HepG2 (cell line): ENCODE data around the gene ARPIN. TPM values are rescaled to one million over a fixed set of nuclear protein-coding genes. Genes with fewer than 3 reads are reported as not detected.

ENCODE experiments used
- ATAC-seq: fragments of 200-7000 bp; cut with Tn5 transposase; 3 replicates; pipeline ENCODE4 v1.9.1; 2020; ENCODE audit warnings: mild to moderate bottlenecking, moderate library complexity
- BruUV-seq: library from RNA; stranded (reverse); fragments of 400-500 nt; replicated peaks from 2 replicates; lab custom pipeline; 2021; lab: Mats Ljungman, UMichigan
- CTCF ChIA-PET: fragments of 300-600 bp; formaldehyde crosslinking; extraction: SDS; loops from one replicate; lab custom pipeline; 2021; ENCODE audit warnings: low total read pairs, inconsistent platforms, low intra/inter-chr PET ratio; lab: Yijun Ruan, JAX
- POLR2A ChIA-PET: fragments of 350-600 bp; sonication (Branson Sonifier 250); formaldehyde crosslinking; loops from one replicate; lab custom pipeline; 2020; ENCODE audit warnings: antibody characterized with exemption, inconsistent platforms; lab: Yijun Ruan, JAX
- DNase-seq: peaks from one replicate; pipeline ENCODE4 v3.0.0-alpha.2; 2015; ENCODE audit warnings: low spot score
- FAIRE-seq: peaks from 3 replicates; lab custom pipeline; 2011; peaks lifted over from hg19 to GRCh38; lab: Jason Lieb, UNC
- H2AFZ ChIP-seq: one replicate; pipeline ENCODE4 v1.6.1; 2011; ENCODE audit warnings: low read length, inconsistent platforms
- H3K27ac ChIP-seq: fragments of 300-600 bp; 3 replicates; pipeline ENCODE4 v1.8.0; 2011; ENCODE audit warnings: mixed run types, mild to moderate bottlenecking, mixed read lengths, low read length, inconsistent platforms; ENCODE audit not compliant: insufficient read depth; ENCODE audit errors: extremely low read length
- H3K27me3 ChIP-seq, 2 experiments: fragments of 200-600 bp in 1 of 2; 2 replicates in 1 of 2; 3 replicates in 1 of 2; pipeline versions ENCODE4 v1.6.0 to v1.8.0; 2011; ENCODE audit warnings: low read length in 2 of 2, mild to moderate bottlenecking in 2 of 2, moderate library complexity in 2 of 2, inconsistent platforms in 1 of 2; ENCODE audit not compliant: insufficient read depth in 2 of 2, control insufficient read depth in 1 of 2
- H3K36me3 ChIP-seq, 2 experiments: fragments of 200-600 bp in 1 of 2; replicated peaks in 1 of 2; 2 replicates in 1 of 2; 3 replicates in 1 of 2; pipeline versions ENCODE4 v1.5.1 to v1.8.0; 2011; ENCODE audit warnings: low read length in 2 of 2, inconsistent platforms in 1 of 2; ENCODE audit not compliant: insufficient read depth in 2 of 2, control insufficient read depth in 1 of 2
- H3K4me1 ChIP-seq: 2 replicates; pipeline ENCODE4 v1.5.1; 2012; ENCODE audit warnings: low read length, inconsistent platforms; ENCODE audit not compliant: insufficient read depth
- H3K4me2 ChIP-seq: 2 replicates; pipeline ENCODE4 v1.6.0; 2011; ENCODE audit warnings: low read depth, low read length, inconsistent platforms
- H3K4me3 ChIP-seq, 3 experiments: fragments of 200-600 bp in 1 of 3; sonication (generic), shearing (Covaris generic) in 1 of 3; replicated peaks in 1 of 3; 2 replicates each; pipeline ENCODE4 v1.5.1; 2011 to 2016; ENCODE audit warnings: low read length in 3 of 3, inconsistent platforms in 2 of 3, low read depth in 2 of 3, mild to moderate bottlenecking in 2 of 3, control low read depth in 1 of 3, mixed read lengths in 1 of 3; ENCODE audit not compliant: insufficient read depth in 1 of 3
- H3K79me2 ChIP-seq: one replicate; pipeline ENCODE4 v1.6.1; 2011; ENCODE audit warnings: low read length, inconsistent platforms; ENCODE audit not compliant: insufficient read depth
- H3K9ac ChIP-seq: 2 replicates; pipeline ENCODE4 v1.6.0; 2011; ENCODE audit warnings: mild to moderate bottlenecking, low read depth, low read length, inconsistent platforms; ENCODE audit not compliant: insufficient read depth
- H3K9me3 ChIP-seq: 2 replicates; pipeline ENCODE4 v1.5.1; 2012; ENCODE audit warnings: mild to moderate bottlenecking, low read length
- H4K20me1 ChIP-seq: 2 replicates; pipeline ENCODE4 v1.6.0; 2011; ENCODE audit warnings: inconsistent platforms, mild to moderate bottlenecking, low read length, moderate library complexity; ENCODE audit not compliant: insufficient read depth
- BCL6 ChIP-seq: IDR thresholded peaks from 2 replicates; pipeline ENCODE4 v1.6.1; 2016; ENCODE audit warnings: missing genetic modification reagents, missing compliant biosample characterization
- FOXJ3 ChIP-seq: sonication (generic); formaldehyde crosslinking; IDR thresholded peaks from 2 replicates; pipeline ENCODE4 v1.4.0; 2020; ENCODE audit warnings: missing genetic modification reagents, mild to moderate bottlenecking, borderline replicate concordance
- HMG20B ChIP-seq: conservative IDR thresholded peaks from 2 replicates; pipeline ENCODE4 v1.6.1; 2016; ENCODE audit warnings: missing genetic modification reagents, missing compliant biosample characterization
- HNF4G ChIP-seq, 2 experiments: sonication (generic) in 1 of 2; formaldehyde crosslinking in 1 of 2; IDR thresholded peaks; 2 replicates each; pipeline versions ENCODE4 v1.4.0 to v1.6.1; 2011 to 2020; ENCODE audit warnings: borderline replicate concordance in 2 of 2, low read depth in 2 of 2, mild to moderate bottlenecking in 2 of 2, low read length in 1 of 2, missing genetic modification reagents in 1 of 2, moderate library complexity in 1 of 2
- KMT2A ChIP-seq: sonication (generic); formaldehyde crosslinking; IDR thresholded peaks from 2 replicates; pipeline ENCODE4 v1.4.0; 2020; ENCODE audit warnings: missing genetic modification reagents
- MIXL1 ChIP-seq: IDR thresholded peaks from 2 replicates; pipeline ENCODE4 v1.6.1; 2016
- MLLT10 ChIP-seq: sonication (generic); formaldehyde crosslinking; IDR thresholded peaks from 2 replicates; pipeline ENCODE4 v1.4.0; 2020; ENCODE audit warnings: missing genetic modification reagents
- SMC3 ChIP-seq: IDR thresholded peaks from 2 replicates; pipeline ENCODE4 v1.6.1; 2011; ENCODE audit warnings: low read length, improper control_type of control experiment
- ZNF235 ChIP-seq: sonication (generic); formaldehyde crosslinking; IDR thresholded peaks from 2 replicates; pipeline ENCODE4 v1.8.1; 2023; ENCODE audit warnings: mild to moderate bottlenecking, missing genetic modification reagents, borderline replicate concordance
- ZNF264 ChIP-seq: sonication (generic); formaldehyde crosslinking; IDR thresholded peaks from 2 replicates; pipeline ENCODE4 v1.4.0; 2020; ENCODE audit warnings: missing genetic modification reagents
- ZNF282 ChIP-seq: fragments of 450-650 bp; IDR thresholded peaks from 2 replicates; pipeline ENCODE4 v1.6.1; 2018; ENCODE audit not compliant: partially characterized antibody
- ZNF333 ChIP-seq: sonication (generic); formaldehyde crosslinking; IDR thresholded peaks from 2 replicates; pipeline ENCODE4 v1.4.0; 2020; ENCODE audit warnings: mild to moderate bottlenecking, missing genetic modification reagents, borderline replicate concordance
- ZNF354B ChIP-seq: sonication (generic); formaldehyde crosslinking; IDR thresholded peaks from 2 replicates; pipeline ENCODE4 v1.8.0; 2022; ENCODE audit warnings: mild to moderate bottlenecking, missing genetic modification reagents
- ZNF383 ChIP-seq: sonication (generic); formaldehyde crosslinking; IDR thresholded peaks from 2 replicates; pipeline ENCODE4 v1.4.0; 2020; ENCODE audit warnings: missing genetic modification reagents, mild to moderate bottlenecking, borderline replicate concordance
- ZNF790 ChIP-seq: sonication (generic); formaldehyde crosslinking; IDR thresholded peaks from 2 replicates; pipeline ENCODE4 v1.8.0; 2022; ENCODE audit warnings: missing genetic modification reagents, mild to moderate bottlenecking, borderline replicate concordance
- ZSCAN9 ChIP-seq: IDR thresholded peaks from 2 replicates; pipeline ENCODE4 v1.6.1; 2016; ENCODE audit warnings: borderline replicate concordance
- WGBS: methylation state at CpG from one replicate; pipeline ENCODE4 v1.1.6; 2017; ENCODE audit warnings: low lambda C conversion rate; 5-methylcytosine and 5-hydroxymethylcytosine counted together
- in situ Hi-C: cut with HindIII; loops from 2 replicates; pipeline ENCODE4 v1.10.0; 2017; ENCODE audit warnings: low pct_unique_long_range_greater_than_20kb; ENCODE audit not compliant: extremely low pct_ligation_motif_present
- intact Hi-C: fragments of 100-400 bp; cut with micrococcal nuclease; formaldehyde crosslinking; loops from one replicate; pipeline ENCODE4 v1.10.0; 2022; ENCODE audit not compliant: unreplicated experiment
- polyA plus RNA-seq, 8 experiments: library from polyadenylated mRNA; depleted of rRNA in 3 of 8; stranded (reverse) in 7 of 8; unstranded in 1 of 8; fragments of >200 nt; fragmentation: Illumina TruSeq in 4 of 8; extraction: Trizol in 4 of 8; gene quantifications; 2 replicates each; pipeline versions ENCODE4 v1.2.1 to v1.2.3, GENCODE V29; 2011 to 2016; ENCODE audit warnings: low read depth in 4 of 8, missing spikeins in 1 of 8, mixed read lengths in 1 of 8; ENCODE audit not compliant: insufficient read depth in 1 of 8
- total RNA-seq, 5 experiments: library from RNA; depleted of rRNA; stranded (reverse); fragments of >200 nt; fragmentation: Illumina TruSeq; extraction: Trizol; gene quantifications; 2 replicates each; pipeline ENCODE4 v1.2.3, GENCODE V29; 2016; ENCODE audit warnings: low read depth in 1 of 5
- TF ChIP-seq, protein P1 (sequence below): sonication (generic); formaldehyde crosslinking; IDR thresholded peaks from 2 replicates; pipeline ENCODE4 v1.5.0; 2020; ENCODE audit warnings: mild to moderate bottlenecking, missing genetic modification reagents, moderate library complexity

Gene ARPIN
- total and polyA plus RNA-seq, 2 of the 13 experiments (the other 11 are each of a cell fraction or from before 2014, with no cell fraction given), result 2.8 to 5.0 TPM

DNA sequence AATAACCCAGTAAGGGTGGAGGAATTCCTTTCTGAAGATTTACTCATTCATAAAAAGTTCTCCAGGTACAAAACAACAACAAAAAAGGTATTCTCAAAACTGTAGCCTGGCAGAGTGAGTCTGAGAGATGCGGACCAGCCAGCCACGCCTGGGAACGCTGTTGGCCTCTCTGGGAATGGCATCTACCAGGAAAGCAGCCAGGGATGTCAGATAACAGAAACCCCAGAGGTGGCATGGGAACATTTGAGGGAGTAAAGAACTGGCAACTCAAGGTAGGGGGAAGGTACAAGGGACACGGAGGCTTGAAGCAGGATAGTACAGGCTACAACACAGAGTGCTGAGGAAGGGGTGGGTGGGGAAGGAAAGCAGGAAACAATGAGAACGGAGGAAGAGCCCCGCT, 11.9 kb downstream of the ARPIN start:
- no peak overlapping the region for H3K27ac ChIP-seq
- H4K20me1 ChIP-seq, result no peaks in the 10 kb centered on the region
- POLR2A ChIA-PET, result no interaction called here
- no peaks in the 10 kb centered on the region; a peak in 1 of 5 replicates for H3K36me3 ChIP-seq
- FAIRE-seq (no peak), DNase-seq (no peak), ATAC-seq (no peak)
- H3K79me2 ChIP-seq, result no peaks in the 10 kb centered on the region
- H3K4me2 ChIP-seq, result no peak overlapping the region
- no peak overlapping the region for H3K4me3 ChIP-seq
- CTCF ChIA-PET, result no interaction called here
- no TSS peak for BruUV-seq
- peaks cover 22% of the 10 kb centered on the region for H3K4me1 ChIP-seq
- intact Hi-C loops, result no loop called here
- H3K27me3 ChIP-seq, result no peaks in the 10 kb centered on the region
- H3K9me3 ChIP-seq, result no peaks in the 10 kb centered on the region
- TF ChIP-seq SMC3, result no peak
- TF ChIP-seq ZNF235, result no peak
- no peak for TF ChIP-seq ZSCAN9 (CRISPR knock-in tag)
- 94% methylated on average over 6 of the region's 6 CpGs for WGBS
- H2AFZ ChIP-seq, result no peak overlapping the region
- no peak overlapping the region for H3K9ac ChIP-seq
- in situ Hi-C loops, result no loop called here

DNA sequence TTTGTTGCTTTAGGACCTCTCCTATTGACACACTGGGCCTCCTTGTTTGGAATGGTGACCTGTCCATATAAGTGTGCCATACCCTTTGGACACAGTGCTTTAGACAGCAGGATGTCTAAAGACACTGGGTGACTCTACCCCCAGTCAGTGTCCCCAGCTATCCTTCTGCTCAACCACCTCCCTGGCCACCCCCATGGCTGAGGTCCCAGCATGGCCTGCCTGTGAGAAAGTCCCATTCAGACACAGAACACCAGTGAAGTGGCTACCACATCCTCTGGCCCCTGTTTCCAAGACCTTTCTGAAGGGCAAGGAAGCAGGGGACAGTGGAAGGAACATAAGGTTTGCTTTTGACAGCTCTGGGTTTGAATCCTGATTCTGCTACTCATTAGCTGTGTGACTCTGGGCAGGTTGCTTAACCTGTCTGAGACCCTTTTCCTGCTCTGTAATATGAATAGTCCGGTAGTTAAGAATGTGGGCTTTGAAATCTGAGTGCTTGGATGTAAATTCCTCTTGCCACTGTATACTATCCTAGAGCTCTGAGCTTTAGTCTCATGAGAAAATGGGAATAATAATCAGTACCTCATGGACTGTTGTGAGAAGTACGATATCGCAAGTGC, 12.7 kb downstream of the ARPIN start:
- H3K9me3 ChIP-seq, result no peaks in the 10 kb centered on the region
- no TSS peak for BruUV-seq
- no peaks in the 10 kb centered on the region; a peak in 1 of 5 replicates for H3K36me3 ChIP-seq
- no peaks in the 10 kb centered on the region for H3K27me3 ChIP-seq
- no peak for DNase-seq
- no peaks in the 10 kb centered on the region for H3K79me2 ChIP-seq
- no peaks in the 10 kb centered on the region for H4K20me1 ChIP-seq
- H3K4me1 ChIP-seq, result peaks cover 22% of the 10 kb centered on the region
- ChIA-PET POLR2A (interaction anchor here (0.7 to 2.8 kb wide), 2 partner anchors 13 to 321 kb away, joined by 6 to 13 read pairs; partner anchors contain the start of gene ARPIN), CTCF (no interaction called here)
- intact Hi-C loops (no loop called here), in situ Hi-C loops (loop anchor here (5.0 kb wide), 1 partner anchor 187 kb away; no protein-coding TSS in a partner anchor)
- FAIRE-seq, result no peak
- H2AFZ ChIP-seq, result no peak overlapping the region
- no peak overlapping the region for H3K27ac ChIP-seq
- no peak overlapping the region for H3K9ac ChIP-seq
- H3K4me2 ChIP-seq, result no peak overlapping the region
- 98% methylated on average over 3 of the region's 3 CpGs for WGBS
- no peak for ATAC-seq
- H3K4me3 ChIP-seq, result no peak overlapping the region
- TF ChIP-seq ZNF354B (CRISPR knock-in tag) (no peak), ZNF790 (CRISPR knock-in tag) (no peak), FOXJ3 (CRISPR knock-in tag) (no peak), MIXL1 (CRISPR knock-in tag) (no peak), ZNF282 (no peak), BCL6 (no peak), ZNF333 (no peak), HNF4G (IDR thresholded peaks at IDR 0.05; ENCODE audit: borderline replicate concordance, low read depth, low read length) (no peak), HNF4G (CRISPR knock-in tag; IDR thresholded peaks at IDR 0.05; ENCODE audit: borderline replicate concordance, low read depth) (no peak), ZNF383 (CRISPR knock-in tag) (no peak), MLLT10 (CRISPR knock-in tag) (no peak), HMG20B (CRISPR knock-in tag) (no peak), KMT2A (CRISPR knock-in tag) (no peak), ZNF264 (no peak)
- TF ChIP-seq, protein P1, sequence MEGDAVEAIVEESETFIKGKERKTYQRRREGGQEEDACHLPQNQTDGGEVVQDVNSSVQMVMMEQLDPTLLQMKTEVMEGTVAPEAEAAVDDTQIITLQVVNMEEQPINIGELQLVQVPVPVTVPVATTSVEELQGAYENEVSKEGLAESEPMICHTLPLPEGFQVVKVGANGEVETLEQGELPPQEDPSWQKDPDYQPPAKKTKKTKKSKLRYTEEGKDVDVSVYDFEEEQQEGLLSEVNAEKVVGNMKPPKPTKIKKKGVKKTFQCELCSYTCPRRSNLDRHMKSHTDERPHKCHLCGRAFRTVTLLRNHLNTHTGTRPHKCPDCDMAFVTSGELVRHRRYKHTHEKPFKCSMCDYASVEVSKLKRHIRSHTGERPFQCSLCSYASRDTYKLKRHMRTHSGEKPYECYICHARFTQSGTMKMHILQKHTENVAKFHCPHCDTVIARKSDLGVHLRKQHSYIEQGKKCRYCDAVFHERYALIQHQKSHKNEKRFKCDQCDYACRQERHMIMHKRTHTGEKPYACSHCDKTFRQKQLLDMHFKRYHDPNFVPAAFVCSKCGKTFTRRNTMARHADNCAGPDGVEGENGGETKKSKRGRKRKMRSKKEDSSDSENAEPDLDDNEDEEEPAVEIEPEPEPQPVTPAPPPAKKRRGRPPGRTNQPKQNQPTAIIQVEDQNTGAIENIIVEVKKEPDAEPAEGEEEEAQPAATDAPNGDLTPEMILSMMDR (CRISPR knock-in tag), result no peak
